CD4-positive, alpha-beta T cell (primary cell): ENCODE measurements around the gene OSBPL10. TPM values are rescaled to one million over a fixed set of nuclear protein-coding genes. Genes with fewer than 3 reads are reported as not detected.

Source experiments
- ATAC-seq: fragments of 200-7000 bp; cut with Tn5 transposase; one replicate; pipeline ENCODE4 v1.10.0; 2022; ENCODE audit warnings: mild to moderate bottlenecking; ENCODE audit not compliant: poor library complexity
- CTCF ChIA-PET: fragments of 350-600 bp; sonication (Branson Sonifier 250); formaldehyde crosslinking; loops from one replicate; lab custom pipeline; 2021; ENCODE audit warnings: antibody characterized with exemption, inconsistent platforms; lab: Charles Lee
- POLR2A ChIA-PET: fragments of 350-600 bp; sonication (Branson Sonifier 250); formaldehyde crosslinking; loops from one replicate; lab custom pipeline; 2021; ENCODE audit warnings: antibody characterized with exemption, inconsistent platforms; lab: Charles Lee
- DNase-seq, 14 experiments: peaks; one replicate each; pipeline ENCODE4 v3.0.0-alpha.2; 2013 to 2020; ENCODE audit warnings: mixed read lengths in 2 of 14
- H3K27ac ChIP-seq, 2 donors: one replicate each; pipeline versions ENCODE4 v1.5.1 to v1.7.0; 2013; ENCODE audit warnings: low read length in 2 of 2, low read depth in 1 of 2, mild to moderate bottlenecking in 1 of 2
- H3K27me3 ChIP-seq, 2 experiments: 1 replicate in 1 of 2; 2 replicates in 1 of 2; pipeline versions ENCODE4 v1.6.1 to v1.7.0; 2013; ENCODE audit warnings: low read length in 2 of 2, control low read depth in 1 of 2, mild to moderate bottlenecking in 1 of 2, moderate library complexity in 1 of 2; ENCODE audit not compliant: insufficient read depth in 2 of 2, control insufficient read depth in 1 of 2
- H3K36me3 ChIP-seq: one replicate; pipeline ENCODE4 v1.6.1; 2013; ENCODE audit warnings: low read length, control low read depth; ENCODE audit not compliant: insufficient read depth
- H3K4me1 ChIP-seq: one replicate; pipeline ENCODE4 v1.6.1; 2013; ENCODE audit warnings: low read length, control low read depth; ENCODE audit not compliant: insufficient read depth
- H3K4me3 ChIP-seq: one replicate; pipeline ENCODE4 v1.5.1; 2013; ENCODE audit warnings: mild to moderate bottlenecking, low read length, moderate library complexity
- H3K9me3 ChIP-seq, 2 experiments: 1 replicate in 1 of 2; 2 replicates in 1 of 2; pipeline versions ENCODE4 v1.6.1 to v1.7.0; 2013; ENCODE audit warnings: low read length in 2 of 2, mild to moderate bottlenecking in 2 of 2, control low read depth in 1 of 2, moderate library complexity in 1 of 2; ENCODE audit not compliant: control insufficient read depth in 1 of 2, insufficient read depth in 1 of 2
- H3K27ac Mint-ChIP-seq: one replicate; pipeline ENCODE4 v1.8.0; 2020; ENCODE audit warnings: mixed read lengths
- H3K27me3 Mint-ChIP-seq: one replicate; pipeline ENCODE4 v1.8.0; 2021; ENCODE audit warnings: mixed read lengths
- H3K36me3 Mint-ChIP-seq: one replicate; pipeline ENCODE4 v1.8.0; 2021; ENCODE audit warnings: low read depth, mixed read lengths
- H3K4me1 Mint-ChIP-seq: one replicate; pipeline ENCODE4 v1.8.0; 2021; ENCODE audit warnings: low read depth, mixed read lengths
- H3K4me3 Mint-ChIP-seq: one replicate; pipeline ENCODE4 v1.8.0; 2020; ENCODE audit warnings: mild to moderate bottlenecking, mixed read lengths
- H3K9me3 Mint-ChIP-seq: one replicate; pipeline ENCODE4 v1.8.0; 2020; ENCODE audit warnings: mixed read lengths
- CTCF ChIP-seq: fragments of 200-600 bp; IDR thresholded peaks from one replicate; pipeline ENCODE4 v1.8.0; 2022; ENCODE audit warnings: antibody characterized with exemption, mild to moderate bottlenecking
- intact Hi-C, 2 experiments: fragments of 100-400 bp; cut with DNase I in 1 of 2; cut with micrococcal nuclease in 1 of 2; formaldehyde crosslinking; loops; one replicate each; pipeline versions ENCODE4 v1.15.1 to v1.9.0; 2023 to 2025; cut with DNase I, micrococcal nuclease
- total RNA-seq, 174 experiments: library from RNA in 2 of 174; stranded (reverse) in 2 of 174; gene quantifications; one replicate each; pipeline ENCODE4 v1.2.3 and lab custom pipeline; 2021 to 2026

The OSBPL10 gene
- total RNA-seq, 2 experiments from 2014 or later, result not detected

GRCh38 chr3:31699309-31699953 lies 281.6 kb downstream of the OSBPL10 start:
- Mint-ChIP-seq H3K4me3 (no peak overlapping the region), H3K27ac (no peak overlapping the region), H3K36me3 (no peaks in the 10 kb centered on the region), H3K9me3 (no peaks in the 10 kb centered on the region), H3K27me3 (peaks cover 21% of the 10 kb centered on the region), H3K4me1 (no peaks in the 10 kb centered on the region)
- H3K4me1 ChIP-seq, result no peaks in the 10 kb centered on the region
- H3K36me3 ChIP-seq, result no peaks in the 10 kb centered on the region
- no peak overlapping the region for H3K4me3 ChIP-seq
- no peaks in the 10 kb centered on the region for H3K9me3 ChIP-seq
- no peak for TF ChIP-seq CTCF
- DNase-seq (peak in 1 of 14 experiments; percentile 17), ATAC-seq (no peak)
- H3K27me3 ChIP-seq, result peaks cover 0 to 2% of the 10 kb centered on the region in 2 experiments
- intact Hi-C loops, result loop anchor here in 1 of 2 experiments (10.0 kb wide), 1 partner anchor 755 kb away; no protein-coding TSS in a partner anchor
- CTCF ChIA-PET, result no interaction called here
- no peak overlapping the region for H3K27ac ChIP-seq
- POLR2A ChIA-PET, result no interaction called here

GRCh38 chr3:31696815-31697548 lies 284.1 kb downstream of the OSBPL10 start:
- DNase-seq (no peak), ATAC-seq (no peak)
- Mint-ChIP-seq H3K27ac (no peak overlapping the region), H3K4me3 (no peak overlapping the region), H3K36me3 (no peaks in the 10 kb centered on the region), H3K27me3 (peaks cover 9% of the 10 kb centered on the region), H3K9me3 (no peaks in the 10 kb centered on the region), H3K4me1 (no peaks in the 10 kb centered on the region)
- Histone ChIP-seq H3K4me3 (no peak overlapping the region), H3K36me3 (no peaks in the 10 kb centered on the region), H3K27me3 (no peaks in the 10 kb centered on the region), H3K4me1 (no peaks in the 10 kb centered on the region), H3K9me3 (no peaks in the 10 kb centered on the region), H3K27ac (no peak overlapping the region)
- POLR2A ChIA-PET, result no interaction called here
- no peak for TF ChIP-seq CTCF
- CTCF ChIA-PET, result no interaction called here
- intact Hi-C loops, result loop anchor here in 1 of 2 experiments (2.0 to 10.0 kb wide), 2 partner anchors 752 to 926 kb away; no protein-coding TSS in a partner anchor

GRCh38 chr3:31696009-31696297 lies 285.1 kb downstream of the OSBPL10 start:
- Histone ChIP-seq H3K36me3 (no peaks in the 10 kb centered on the region), H3K9me3 (no peaks in the 10 kb centered on the region), H3K27ac (no peak overlapping the region), H3K4me3 (no peak overlapping the region), H3K4me1 (no peaks in the 10 kb centered on the region), H3K27me3 (no peaks in the 10 kb centered on the region)
- no peaks in the 10 kb centered on the region for H3K36me3 Mint-ChIP-seq
- DNase-seq (peak in 1 of 14 experiments; percentile 7), ATAC-seq (no peak)
- H3K27me3 Mint-ChIP-seq, result peaks cover under 1% of the 10 kb centered on the region
- no peaks in the 10 kb centered on the region for H3K4me1 Mint-ChIP-seq
- no peak for TF ChIP-seq CTCF
- no peak overlapping the region for H3K27ac Mint-ChIP-seq
- POLR2A ChIA-PET, result no interaction called here
- CTCF ChIA-PET, result no interaction called here
- intact Hi-C loops, result loop anchor here in 1 of 2 experiments (2.0 to 10.0 kb wide), 2 partner anchors 751 to 925 kb away; no protein-coding TSS in a partner anchor
- no peak overlapping the region for H3K4me3 Mint-ChIP-seq
- no peaks in the 10 kb centered on the region for H3K9me3 Mint-ChIP-seq
